ENCODE data around the gene RANBP17. TPM values are rescaled to one million over a fixed set of nuclear protein-coding genes. Genes with fewer than 3 reads are reported as not detected.

Gene RANBP17
- polyA plus RNA-seq, 4 donors = 9.2 to 11.7 (median 9.7) TPM

- no peak for DNase-seq (ENCODE audit: low read depth in 4 of 4, low spot score in 3 of 4)
Measured at GRCh38 chr5:171080186-171080938, 218.5 kb downstream of the RANBP17 start.

GRCh38 chr5:171081319-171081718, 219.5 kb downstream of the RANBP17 start:
- no peak for DNase-seq (ENCODE audit: low read depth in 4 of 4, low spot score in 3 of 4)

- DNase-seq (ENCODE audit: low read depth in 4 of 4, low spot score in 3 of 4) = no peak
Measured at GRCh38 chr5:171092194-171092593, 230.4 kb downstream of the RANBP17 start.

- no peak for DNase-seq (ENCODE audit: low read depth in 4 of 4, low spot score in 3 of 4)
Measured at GRCh38 chr5:171093598-171093997, 231.8 kb downstream of the RANBP17 start.

GRCh38 chr5:171094356-171094755, 232.5 kb downstream of the RANBP17 start:
- DNase-seq (ENCODE audit: low read depth in 4 of 4, low spot score in 3 of 4) = no peak

GRCh38 chr5:171102877-171103610, 241.2 kb downstream of the RANBP17 start:
- no peak for DNase-seq (ENCODE audit: low read depth in 4 of 4, low spot score in 3 of 4)

GRCh38 chr5:171107669-171108068, 245.9 kb downstream of the RANBP17 start:
- DNase-seq (ENCODE audit: low read depth in 4 of 4, low spot score in 3 of 4) = no peak

- DNase-seq (ENCODE audit: low read depth in 4 of 4, low spot score in 3 of 4) = no peak
Measured at GRCh38 chr5:171115519-171115918, 253.7 kb downstream of the RANBP17 start.

- no peak for DNase-seq (ENCODE audit: low read depth in 4 of 4, low spot score in 3 of 4)
Measured at GRCh38 chr5:171116719-171117118, 254.9 kb downstream of the RANBP17 start.

GRCh38 chr5:171120986-171121622, 259.3 kb downstream of the RANBP17 start:
- DNase-seq (ENCODE audit: low read depth in 4 of 4, low spot score in 3 of 4) = no peak

- DNase-seq (ENCODE audit: low read depth in 4 of 4, low spot score in 3 of 4) = no peak
Measured at GRCh38 chr5:171121638-171122037, 259.8 kb downstream of the RANBP17 start.

- DNase-seq (ENCODE audit: low read depth in 4 of 4, low spot score in 3 of 4) = no peak
Measured at GRCh38 chr5:171122372-171122771, 260.6 kb downstream of the RANBP17 start.

- no peak for DNase-seq (ENCODE audit: low read depth in 4 of 4, low spot score in 3 of 4)
Measured at GRCh38 chr5:171123417-171123816, 261.6 kb downstream of the RANBP17 start.

GRCh38 chr5:171127314-171127713, 265.5 kb downstream of the RANBP17 start:
- no peak for DNase-seq (ENCODE audit: low read depth in 4 of 4, low spot score in 3 of 4)

- no peak for DNase-seq (ENCODE audit: low read depth in 4 of 4, low spot score in 3 of 4)
Measured at GRCh38 chr5:171128136-171128535, 266.3 kb downstream of the RANBP17 start.

- no peak for DNase-seq (ENCODE audit: low read depth in 4 of 4, low spot score in 3 of 4)
Measured at GRCh38 chr5:171129308-171129707, 267.5 kb downstream of the RANBP17 start.

- no peak for DNase-seq (ENCODE audit: low read depth in 4 of 4, low spot score in 3 of 4)
Measured at GRCh38 chr5:171131497-171131896, 269.7 kb downstream of the RANBP17 start.

GRCh38 chr5:171137768-171138525, 276.1 kb downstream of the RANBP17 start:
- DNase-seq (ENCODE audit: low read depth in 4 of 4, low spot score in 3 of 4) = no peak

GRCh38 chr5:171139227-171139626, 277.4 kb downstream of the RANBP17 start:
- DNase-seq (ENCODE audit: low read depth in 4 of 4, low spot score in 3 of 4) = no peak

- no peak for DNase-seq (ENCODE audit: low read depth in 4 of 4, low spot score in 3 of 4)
Measured at GRCh38 chr5:171142617-171143016, 280.8 kb downstream of the RANBP17 start.

GRCh38 chr5:171143171-171143570, 281.4 kb downstream of the RANBP17 start:
- DNase-seq (ENCODE audit: low read depth in 4 of 4, low spot score in 3 of 4) = no peak

Measured in right renal pelvis (tissue), 4 donors.